Stomach (tissue), 4 donors: Measurements from ENCODE around the gene MMP8.

Experiments used
- CTCF ChIP-seq, 7 experiments: fragments of 450-650 bp in 4 of 7; fragments of 200-600 bp in 3 of 7; sonication (generic) in 3 of 7; IDR thresholded peaks; one replicate each; pipeline ENCODE4 v1.5.1; 2016 to 2019; ENCODE audit warnings: antibody characterized with exemption in 7 of 7, control low read depth in 2 of 7, mild to moderate bottlenecking in 1 of 7
- EP300 ChIP-seq: sonication (generic); formaldehyde crosslinking; IDR thresholded peaks from one replicate; pipeline ENCODE4 v1.6.1; 2017; ENCODE audit warnings: antibody characterized with exemption
- POLR2A ChIP-seq, 4 donors: fragments of 450-650 bp; IDR thresholded peaks; one replicate each; pipeline ENCODE4 v1.6.1; 2016; ENCODE audit warnings: antibody characterized with exemption in 4 of 4, control low read depth in 2 of 4, mild to moderate bottlenecking in 1 of 4, moderate library complexity in 1 of 4
- POLR2AphosphoS5 ChIP-seq, 3 donors: sonication (generic); formaldehyde crosslinking; IDR thresholded peaks; one replicate each; pipeline ENCODE4 v1.6.1; 2016; ENCODE audit warnings: antibody characterized with exemption in 3 of 3

DNA sequence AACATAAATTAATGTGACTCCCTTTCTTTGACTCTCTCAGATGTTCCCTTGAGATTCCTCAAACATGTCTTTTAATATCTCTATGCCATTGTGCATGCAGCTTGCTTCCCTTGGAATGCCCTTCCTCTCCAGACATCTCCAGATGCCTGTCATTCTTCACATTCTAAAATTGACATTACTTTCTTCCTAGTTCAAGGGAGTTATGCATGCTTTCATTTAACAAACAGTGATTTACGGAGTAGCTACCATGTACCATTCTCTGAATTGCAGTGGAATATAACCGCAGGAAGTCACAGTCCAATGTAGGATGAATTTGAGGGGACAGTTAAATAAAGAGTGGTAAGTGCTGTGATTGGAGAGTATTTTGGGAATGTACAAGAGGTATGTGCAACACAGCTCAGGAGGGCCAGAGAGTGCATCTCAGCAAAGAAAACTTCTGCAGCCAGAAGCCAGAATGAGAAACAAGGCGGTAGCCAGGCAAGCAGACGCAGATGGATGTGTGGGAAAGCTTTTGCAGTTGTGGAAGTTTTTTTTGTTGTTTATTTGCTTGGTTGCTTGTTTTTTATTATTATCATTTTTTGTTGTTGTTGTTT, 37.0 kb upstream of the MMP8 start:
- no peak for TF ChIP-seq POLR2AphosphoS5 (IDR thresholded peaks at IDR 0.05)
- no peak for TF ChIP-seq CTCF (IDR thresholded peaks at IDR 0.05)
- no peak for TF ChIP-seq POLR2A (IDR thresholded peaks at IDR 0.05)
- TF ChIP-seq EP300, result no peak
